Stimulated activated naive CD8-positive, alpha-beta T cell treated with anti-CD3 and anti-CD28 coated beads, Interleukin-15, Interleukin-2, amounts not matched to agents 100 ng/mL and 50 ng/mL, for 24 hours (primary cell): Measurements from ENCODE around the gene AGFG1.

Experiments
- H3K27ac Mint-ChIP-seq: one replicate; pipeline ENCODE4 v1.8.0; 2021; ENCODE audit warnings: mild to moderate bottlenecking, mixed read lengths
- H3K27me3 Mint-ChIP-seq: one replicate; pipeline ENCODE4 v1.8.0; 2021; ENCODE audit warnings: mixed read lengths
- H3K36me3 Mint-ChIP-seq: one replicate; pipeline ENCODE4 v1.8.0; 2021; ENCODE audit warnings: low read depth, mixed read lengths
- H3K4me1 Mint-ChIP-seq: one replicate; pipeline ENCODE4 v1.8.0; 2021; ENCODE audit warnings: low read depth, mixed read lengths
- H3K4me3 Mint-ChIP-seq: one replicate; pipeline ENCODE4 v1.8.0; 2021; ENCODE audit warnings: mild to moderate bottlenecking, mixed read lengths
- H3K9me3 Mint-ChIP-seq: one replicate; pipeline ENCODE4 v1.8.0; 2021; ENCODE audit warnings: mixed read lengths

The AGFG1 gene

DNA sequence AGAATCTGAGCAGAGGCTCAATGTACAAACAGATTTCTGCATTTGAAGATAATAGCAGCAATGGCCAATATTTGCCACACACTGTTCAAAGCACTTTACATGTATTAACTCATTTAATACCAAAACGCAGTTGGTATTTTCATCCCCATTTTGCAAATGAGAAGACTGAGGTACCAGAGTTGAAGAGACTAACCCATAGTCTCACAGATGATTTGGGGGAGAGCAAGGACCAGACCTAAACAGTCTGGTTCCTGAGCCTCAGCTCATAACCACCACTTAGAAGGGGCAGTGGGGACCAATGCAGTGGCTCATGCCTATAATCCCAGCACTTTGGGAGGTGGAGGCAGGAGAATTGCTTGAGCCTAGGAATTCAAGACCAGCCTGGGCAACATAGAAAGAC, 18.1 kb upstream of the AGFG1 start:
- Mint-ChIP-seq H3K36me3 (no peaks in the 10 kb centered on the region), H3K9me3 (no peaks in the 10 kb centered on the region), H3K27ac (no peak overlapping the region), H3K4me3 (no peak overlapping the region), H3K4me1 (peaks cover 76% of the 10 kb centered on the region), H3K27me3 (no peaks in the 10 kb centered on the region)

DNA sequence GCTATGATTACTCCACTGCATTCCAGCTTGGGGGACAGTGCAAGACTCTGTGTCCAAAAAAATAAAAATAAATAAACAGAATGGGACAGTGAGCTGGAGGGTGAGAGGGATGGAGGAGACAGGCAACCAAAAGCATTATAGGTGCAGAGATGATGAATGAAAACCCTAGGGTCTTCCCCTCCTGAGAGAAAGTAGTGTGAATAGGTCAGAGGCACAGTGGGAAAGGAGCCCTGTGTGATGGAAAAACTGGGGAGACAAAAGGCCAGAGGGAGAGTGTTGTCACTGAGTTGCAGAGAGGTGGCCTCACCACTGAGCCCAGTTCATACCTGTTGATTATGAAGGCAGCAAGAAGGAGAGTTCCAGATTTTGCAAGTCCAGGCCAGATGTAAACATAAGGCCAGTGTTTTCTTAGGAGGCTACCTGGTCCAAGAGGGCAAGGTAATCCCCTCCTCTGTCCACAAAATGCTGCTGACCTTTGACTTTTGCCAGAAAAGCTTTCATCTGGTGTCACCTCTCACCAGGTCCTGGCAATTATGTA, 17.6 kb upstream of the AGFG1 start:
- no peaks in the 10 kb centered on the region for H3K9me3 Mint-ChIP-seq
- H3K36me3 Mint-ChIP-seq: no peaks in the 10 kb centered on the region
- peaks cover 82% of the 10 kb centered on the region for H3K4me1 Mint-ChIP-seq
- no peaks in the 10 kb centered on the region for H3K27me3 Mint-ChIP-seq
- H3K27ac Mint-ChIP-seq: peak overlapping the region; percentile 77
- H3K4me3 Mint-ChIP-seq: peak overlapping the region; percentile 22

DNA sequence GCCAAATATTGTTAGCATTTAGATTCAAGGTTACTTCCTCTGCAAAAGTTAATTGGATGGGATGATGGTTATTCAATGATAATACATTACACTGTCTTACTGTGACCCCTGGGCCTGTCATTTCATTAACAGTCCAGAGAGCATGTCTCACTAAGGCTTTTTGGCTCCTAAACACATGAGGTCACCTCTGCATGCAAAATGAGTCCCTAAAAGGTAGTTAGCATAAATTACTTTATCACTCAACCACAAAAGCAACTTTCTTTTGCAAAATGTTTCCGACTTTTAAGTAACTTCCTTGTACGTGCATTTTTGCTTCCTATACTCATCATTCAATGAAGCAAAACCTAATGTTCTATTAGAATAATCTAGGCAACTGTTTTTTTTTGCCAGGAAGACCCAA, 16.8 kb upstream of the AGFG1 start:
- H3K27ac Mint-ChIP-seq: peak overlapping the region; percentile 62
- H3K9me3 Mint-ChIP-seq: no peaks in the 10 kb centered on the region
- H3K4me3 Mint-ChIP-seq: peak overlapping the region; percentile 43
- H3K36me3 Mint-ChIP-seq: no peaks in the 10 kb centered on the region
- H3K4me1 Mint-ChIP-seq: peaks cover 84% of the 10 kb centered on the region
- H3K27me3 Mint-ChIP-seq: no peaks in the 10 kb centered on the region

DNA sequence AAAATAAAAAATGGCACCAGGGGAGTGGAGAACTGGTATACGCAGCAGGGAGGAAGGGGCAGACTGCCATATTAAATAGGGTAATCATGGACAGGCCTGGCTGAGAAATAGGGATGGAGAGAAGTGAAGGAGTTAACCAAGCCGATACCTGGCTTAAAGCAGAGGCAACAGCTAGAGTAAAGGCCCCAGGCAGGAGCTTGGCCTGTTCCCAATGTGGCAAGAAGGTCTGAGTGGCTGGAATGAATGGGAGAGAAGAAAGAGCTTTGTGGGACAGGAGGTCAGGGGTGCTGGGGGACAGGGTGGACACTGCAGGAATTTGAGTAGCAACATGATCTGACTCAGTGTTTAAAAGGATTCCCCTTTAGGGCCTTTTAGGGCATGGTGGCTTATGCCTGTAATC, 15.9 kb upstream of the AGFG1 start:
- Mint-ChIP-seq H3K4me3 (no peak overlapping the region), H3K27ac (peak overlapping the region; percentile 80), H3K9me3 (no peaks in the 10 kb centered on the region), H3K4me1 (peaks cover 84% of the 10 kb centered on the region), H3K27me3 (no peaks in the 10 kb centered on the region), H3K36me3 (no peaks in the 10 kb centered on the region)

GRCh38 chr2:227456772-227457171, 15.2 kb upstream of the AGFG1 start:
- Mint-ChIP-seq H3K4me1 (peaks cover 84% of the 10 kb centered on the region), H3K9me3 (no peaks in the 10 kb centered on the region), H3K27ac (peak overlapping the region; percentile 69), H3K27me3 (no peaks in the 10 kb centered on the region), H3K36me3 (no peaks in the 10 kb centered on the region), H3K4me3 (no peak overlapping the region)

DNA sequence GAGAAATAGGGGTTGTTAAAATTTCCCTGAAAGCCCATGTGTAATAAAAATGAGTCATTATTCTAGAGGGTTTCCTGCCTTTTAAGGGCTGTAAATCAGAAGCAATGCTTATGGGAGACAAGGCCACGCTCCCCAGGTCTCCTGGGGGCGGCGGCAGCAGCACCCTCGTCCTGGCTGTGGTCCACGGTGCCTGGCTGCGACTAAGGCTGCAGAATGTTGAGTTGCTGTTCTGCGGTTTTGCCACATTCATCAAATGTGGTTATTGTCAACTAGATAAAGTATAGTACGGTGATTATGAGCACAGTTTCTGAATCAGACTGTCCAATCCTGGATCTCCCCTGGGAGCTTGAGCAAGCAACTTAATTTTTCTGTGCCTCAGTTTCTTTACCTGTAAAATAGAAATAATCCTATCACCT, 11.9 kb upstream of the AGFG1 start:
- Mint-ChIP-seq H3K4me1 (peaks cover 93% of the 10 kb centered on the region), H3K27me3 (no peaks in the 10 kb centered on the region), H3K4me3 (peak overlapping the region; percentile 75), H3K27ac (peak overlapping the region; percentile 94), H3K36me3 (no peaks in the 10 kb centered on the region), H3K9me3 (no peaks in the 10 kb centered on the region)

GRCh38 chr2:227460833-227461232, 11.1 kb upstream of the AGFG1 start:
- Mint-ChIP-seq H3K36me3 (no peaks in the 10 kb centered on the region), H3K27ac (peak overlapping the region; percentile 94), H3K4me1 (peaks cover 94% of the 10 kb centered on the region), H3K27me3 (no peaks in the 10 kb centered on the region), H3K4me3 (peak overlapping the region; percentile 75), H3K9me3 (no peaks in the 10 kb centered on the region)

GRCh38 chr2:227461811-227462461, 10.0 kb upstream of the AGFG1 start:
- Mint-ChIP-seq H3K27me3 (no peaks in the 10 kb centered on the region), H3K4me1 (peaks cover 94% of the 10 kb centered on the region), H3K4me3 (peak overlapping the region; percentile 71), H3K36me3 (no peaks in the 10 kb centered on the region), H3K9me3 (no peaks in the 10 kb centered on the region), H3K27ac (peak overlapping the region; percentile 99)

DNA sequence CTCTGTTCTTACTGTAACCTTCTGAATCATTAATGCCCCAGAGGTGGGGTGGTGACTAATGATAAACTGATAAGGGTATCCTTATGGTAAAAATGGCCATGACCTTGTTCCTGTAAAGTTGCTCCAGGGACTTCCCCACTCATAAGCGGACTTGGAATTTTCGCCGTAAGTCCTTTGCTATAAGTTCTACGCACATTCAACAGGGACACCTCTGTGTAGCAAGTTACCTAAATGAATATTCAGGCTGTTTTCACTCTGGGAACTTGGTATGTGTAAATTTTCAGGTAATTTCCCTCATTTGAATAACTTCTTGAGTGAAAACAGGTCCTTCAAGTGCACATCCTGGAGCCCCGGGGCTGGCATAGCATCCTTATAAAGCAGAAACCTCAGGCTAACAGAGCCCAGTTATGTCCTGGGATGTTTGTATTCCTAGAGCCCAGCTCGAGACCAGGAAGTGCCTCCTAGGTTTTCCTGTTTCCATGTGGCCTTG, 9.4 kb upstream of the AGFG1 start:
- H3K27ac Mint-ChIP-seq: peak overlapping the region; percentile 99
- H3K4me1 Mint-ChIP-seq: peaks cover 96% of the 10 kb centered on the region
- no peaks in the 10 kb centered on the region for H3K9me3 Mint-ChIP-seq
- no peaks in the 10 kb centered on the region for H3K27me3 Mint-ChIP-seq
- H3K36me3 Mint-ChIP-seq: no peaks in the 10 kb centered on the region
- peak overlapping the region; percentile 71 for H3K4me3 Mint-ChIP-seq

DNA sequence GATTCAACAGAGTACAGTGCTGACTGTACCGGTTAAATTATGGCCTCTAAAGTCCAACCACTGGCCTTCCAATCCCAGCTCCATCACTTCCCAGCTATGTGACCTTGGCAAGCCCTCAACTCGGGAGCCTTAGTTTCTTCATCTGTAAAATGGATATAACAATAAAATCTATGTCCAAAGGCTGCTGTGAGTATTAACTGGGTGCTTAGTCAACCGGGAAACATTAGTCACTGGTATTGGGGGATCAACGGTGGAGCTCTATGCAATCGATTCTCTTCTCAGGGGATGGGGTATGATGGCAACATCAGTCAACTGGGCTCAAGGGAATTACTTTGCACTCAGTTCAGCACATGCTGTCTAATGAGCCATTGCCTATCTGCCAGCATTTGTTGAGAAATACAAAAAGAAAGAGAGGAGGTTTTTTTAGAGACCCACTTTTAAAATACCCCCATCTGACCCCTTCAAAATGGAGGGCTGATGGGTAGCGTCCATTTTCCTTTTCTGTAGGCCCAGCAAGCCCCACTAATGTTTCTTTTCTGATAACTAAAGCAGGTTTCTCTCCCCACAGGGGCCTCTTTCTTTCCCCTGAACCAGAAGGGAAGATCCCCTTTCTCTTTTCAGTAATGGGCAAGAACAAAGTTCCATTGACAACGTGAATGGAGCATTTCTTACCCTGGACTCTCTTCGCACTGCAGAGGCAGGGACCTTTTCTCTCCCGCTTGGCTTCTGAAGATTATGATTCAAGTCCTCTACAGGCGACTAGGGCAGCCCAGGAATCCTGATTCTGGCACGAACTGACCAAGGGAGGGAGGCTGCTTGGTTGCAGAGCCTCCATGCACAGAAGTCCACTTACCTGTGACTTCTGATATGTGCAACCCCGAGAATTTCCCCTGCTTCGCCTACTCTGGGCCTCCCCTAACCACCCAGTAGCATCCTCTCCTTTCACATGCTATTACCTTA, 8.7 kb upstream of the AGFG1 start:
- H3K9me3 Mint-ChIP-seq: no peaks in the 10 kb centered on the region
- peak overlapping the region; percentile 99 for H3K27ac Mint-ChIP-seq
- peak overlapping the region; percentile 71 for H3K4me3 Mint-ChIP-seq
- H3K4me1 Mint-ChIP-seq: peaks cover 97% of the 10 kb centered on the region
- H3K36me3 Mint-ChIP-seq: no peaks in the 10 kb centered on the region
- H3K27me3 Mint-ChIP-seq: no peaks in the 10 kb centered on the region

GRCh38 chr2:227464361-227464760, 7.6 kb upstream of the AGFG1 start:
- Mint-ChIP-seq H3K4me3 (peak overlapping the region; percentile 71), H3K27ac (peak overlapping the region; percentile 99), H3K9me3 (no peaks in the 10 kb centered on the region), H3K27me3 (no peaks in the 10 kb centered on the region), H3K4me1 (peaks cover 86% of the 10 kb centered on the region), H3K36me3 (no peaks in the 10 kb centered on the region)

DNA sequence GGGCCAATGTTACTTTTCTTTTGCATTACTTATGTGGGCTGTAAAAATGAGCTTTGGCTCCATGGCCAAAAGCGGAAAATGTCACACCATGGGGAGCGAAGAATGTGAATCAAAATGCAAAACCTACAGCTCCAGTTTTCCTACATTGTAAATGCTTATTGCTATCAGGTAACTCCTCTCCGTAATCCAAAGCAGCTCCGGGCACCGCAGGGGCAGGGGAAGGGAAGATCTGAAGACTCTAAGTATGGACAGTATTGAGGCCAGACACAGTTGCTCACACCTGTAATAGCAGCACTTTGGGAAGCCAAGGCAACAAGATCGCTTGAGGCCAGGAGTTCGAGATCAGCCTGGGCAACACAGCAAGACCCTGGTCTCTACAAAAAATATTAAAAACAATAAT, 7.1 kb upstream of the AGFG1 start:
- H3K4me3 Mint-ChIP-seq: peak overlapping the region; percentile 71
- H3K9me3 Mint-ChIP-seq: no peaks in the 10 kb centered on the region
- H3K4me1 Mint-ChIP-seq: peaks cover 81% of the 10 kb centered on the region

DNA sequence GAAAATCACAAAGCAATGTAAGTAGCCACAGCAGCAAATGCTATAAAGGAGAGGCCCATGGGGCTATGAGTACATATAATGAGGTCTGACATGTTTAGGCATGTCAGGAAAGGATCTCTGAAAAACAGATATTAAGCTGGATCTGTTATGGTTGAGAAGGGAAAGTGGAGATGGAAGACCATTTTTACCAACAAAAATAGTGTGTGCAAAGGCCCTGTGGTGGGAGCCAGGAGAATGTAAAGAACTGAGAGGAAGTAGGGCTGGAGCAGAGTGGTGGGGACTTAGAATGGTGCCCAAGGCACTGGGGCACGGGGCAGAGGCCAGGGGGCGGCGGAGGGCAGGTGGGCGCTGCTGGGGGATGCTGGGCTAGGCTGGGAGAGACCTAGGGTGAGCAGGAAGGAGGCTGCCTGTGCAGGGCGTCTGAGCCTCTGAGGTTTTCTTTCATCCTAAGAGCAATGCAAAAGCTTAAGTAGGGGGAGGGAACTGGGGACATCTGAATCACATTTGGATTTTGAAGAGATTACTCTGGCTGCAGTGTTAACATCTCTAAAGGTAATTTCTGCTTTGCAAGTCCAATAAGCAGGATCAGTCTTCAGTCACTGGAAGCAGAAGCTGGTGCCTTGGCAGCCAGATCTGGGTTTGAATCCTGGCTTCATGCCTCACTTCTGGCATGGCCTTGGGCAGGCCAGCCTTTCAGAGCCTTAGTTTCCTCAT, 4.9 kb upstream of the AGFG1 start:
- peaks cover 70% of the 10 kb centered on the region for H3K4me1 Mint-ChIP-seq
- H3K9me3 Mint-ChIP-seq: no peaks in the 10 kb centered on the region
- H3K27ac Mint-ChIP-seq: peak overlapping the region; percentile 61
- no peaks in the 10 kb centered on the region for H3K36me3 Mint-ChIP-seq
- no peaks in the 10 kb centered on the region for H3K27me3 Mint-ChIP-seq
- H3K4me3 Mint-ChIP-seq: peak overlapping the region; percentile 4

More for the DNA sequence above, 7.1 kb upstream of the AGFG1 start:
- Mint-ChIP-seq H3K27me3 (no peaks in the 10 kb centered on the region), H3K36me3 (no peaks in the 10 kb centered on the region), H3K27ac (peak overlapping the region; percentile 99)

GRCh38 chr2:227471412-227471811, 544 bp upstream of the AGFG1 start:
- no peaks in the 10 kb centered on the region for H3K27me3 Mint-ChIP-seq
- H3K36me3 Mint-ChIP-seq: peaks cover 13% of the 10 kb centered on the region
- H3K4me3 Mint-ChIP-seq: peak overlapping the region; percentile 64
- H3K27ac Mint-ChIP-seq: no peak overlapping the region
- no peaks in the 10 kb centered on the region for H3K9me3 Mint-ChIP-seq
- H3K4me1 Mint-ChIP-seq: peaks cover 60% of the 10 kb centered on the region
